ENCODE data around the gene ZNF738.
A peak's percentile ranks its signal among the peaks of the same experiment; 100 is the strongest.
"Not testable (repeated sequence)": the region's sequence is repeated elsewhere in the genome, so short reads cannot be mapped to it uniquely, and the experiment has no call there.

Gene ZNF738

GRCh38 chr19:21358768-21359451 is at the start of gene ZNF738:
ZNF738 (plus strand) TSS chr19:21359000; CDS start chr19:21359141, 141 bp downstream.
- peak; percentile 67 for DNase-seq (ENCODE audit: low read depth)

- not testable (repeated sequence) for DNase-seq (ENCODE audit: low read depth)
Observed at GRCh38 chr19:21312807-21313206, 46.0 kb upstream of the ZNF738 start.

GRCh38 chr19:21314676-21315075 is 44.1 kb upstream of the ZNF738 start:
- DNase-seq (ENCODE audit: low read depth), result no peak

GRCh38 chr19:21317821-21318220 is 41.0 kb upstream of the ZNF738 start:
- no peak for DNase-seq (ENCODE audit: low read depth)

GRCh38 chr19:21321134-21321533 is 37.7 kb upstream of the ZNF738 start:
- no peak for DNase-seq (ENCODE audit: low read depth)

GRCh38 chr19:21321996-21322395 is 36.8 kb upstream of the ZNF738 start:
- no peak for DNase-seq (ENCODE audit: low read depth)

GRCh38 chr19:21322528-21322927 is 36.3 kb upstream of the ZNF738 start:
- no peak for DNase-seq (ENCODE audit: low read depth)

GRCh38 chr19:21323000-21323399 is 35.8 kb upstream of the ZNF738 start:
- DNase-seq (ENCODE audit: low read depth), result no peak

GRCh38 chr19:21326169-21326568 is 32.6 kb upstream of the ZNF738 start:
- no peak for DNase-seq (ENCODE audit: low read depth)

GRCh38 chr19:21328406-21328805 is 30.4 kb upstream of the ZNF738 start:
- DNase-seq (ENCODE audit: low read depth), result peak; percentile 2

GRCh38 chr19:21328885-21329605 is 29.8 kb upstream of the ZNF738 start, which contains the start of gene ZNF708:
ZNF708 (minus strand) TSS chr19:21329410; CDS start chr19:21329212, 198 bp downstream.
- peak; percentile 58 for DNase-seq (ENCODE audit: low read depth)

- DNase-seq (ENCODE audit: low read depth), result no peak
Observed at GRCh38 chr19:21335721-21336120, 23.1 kb upstream of the ZNF738 start.

GRCh38 chr19:21344841-21345240 is 14.0 kb upstream of the ZNF738 start:
- DNase-seq (ENCODE audit: low read depth), result not testable (repeated sequence)

- no peak for DNase-seq (ENCODE audit: low read depth)
Observed at GRCh38 chr19:21352830-21353229, 6.0 kb upstream of the ZNF738 start.

GRCh38 chr19:21362291-21362690 is 3.5 kb downstream of the ZNF738 start:
- DNase-seq (ENCODE audit: low read depth), result no peak

- no peak for DNase-seq (ENCODE audit: low read depth)
Observed at GRCh38 chr19:21383980-21384582, 25.3 kb downstream of the ZNF738 start.

- no peak for DNase-seq (ENCODE audit: low read depth)
Observed at GRCh38 chr19:21396121-21396520, 37.3 kb downstream of the ZNF738 start.

GRCh38 chr19:21396893-21397572 is 38.2 kb downstream of the ZNF738 start, which contains the start of gene ZNF493:
ZNF493 (plus strand) TSS chr19:21397133; CDS start chr19:21397238, 105 bp downstream.
- peak; percentile 41 for DNase-seq (ENCODE audit: low read depth)

GRCh38 chr19:21398851-21399250 is 40.1 kb downstream of the ZNF738 start:
- DNase-seq (ENCODE audit: low read depth), result no peak

- DNase-seq (ENCODE audit: low read depth), result no peak
Observed at GRCh38 chr19:21402303-21402985, 43.6 kb downstream of the ZNF738 start.

- no peak for DNase-seq (ENCODE audit: low read depth)
Observed at GRCh38 chr19:21410166-21410565, 51.4 kb downstream of the ZNF738 start.

GRCh38 chr19:21422244-21422643 is 63.4 kb downstream of the ZNF738 start:
- no peak for DNase-seq (ENCODE audit: low read depth)

All from HS-5 (cell line).